Heart left ventricle (tissue), 16 donors: Measurements from ENCODE around the gene RALB. TPM values are rescaled to one million over a fixed set of nuclear protein-coding genes. Genes with fewer than 3 reads are reported as not detected.

Experiments
- ATAC-seq, 4 donors: fragments of 200-7000 bp; cut with Tn5 transposase; one replicate each; pipeline ENCODE4 v1.9.1; 2020 to 2022; ENCODE audit warnings: moderate library complexity in 4 of 4, mild to moderate bottlenecking in 3 of 4, moderate number of reproducible peaks in 1 of 4
- DNase-seq, 5 donors: peaks; one replicate each; pipeline ENCODE4 v3.0.0-alpha.2; 2020
- H3K27ac ChIP-seq, 12 donors: fragments of 200-600 bp; sonication (generic) in 4 of 12; one replicate each; pipeline versions ENCODE4 v1.5.0 to v1.8.0; 2016 to 2022; ENCODE audit warnings: mild to moderate bottlenecking in 2 of 12
- H3K27me3 ChIP-seq, 9 donors: fragments of 200-600 bp; sonication (generic) in 2 of 9; one replicate each; pipeline versions ENCODE4 v1.5.1 to v1.8.0; 2016 to 2022; ENCODE audit warnings: mild to moderate bottlenecking in 3 of 9
- H3K36me3 ChIP-seq, 9 donors: fragments of 200-600 bp; sonication (generic) in 2 of 9; one replicate each; pipeline versions ENCODE4 v1.5.0 to v1.8.0; 2018 to 2022; ENCODE audit warnings: mild to moderate bottlenecking in 2 of 9
- H3K4me1 ChIP-seq, 12 donors: fragments of 200-600 bp; sonication (generic) in 4 of 12; one replicate each; pipeline versions ENCODE4 v1.5.0 to v1.8.0; 2016 to 2022; ENCODE audit warnings: mild to moderate bottlenecking in 3 of 12
- H3K4me3 ChIP-seq, 12 donors: fragments of 200-600 bp; sonication (generic) in 4 of 12; one replicate each; pipeline versions ENCODE4 v1.5.0 to v1.8.0; 2017 to 2022; ENCODE audit warnings: mild to moderate bottlenecking in 9 of 12, moderate library complexity in 4 of 12
- H3K9me3 ChIP-seq, 12 donors: fragments of 200-600 bp; sonication (generic) in 4 of 12; one replicate each; pipeline versions ENCODE4 v1.5.0 to v1.8.0; 2016 to 2022; ENCODE audit warnings: mild to moderate bottlenecking in 1 of 12
- POLR2A ChIP-seq, 2 donors: fragments of 450-650 bp; IDR thresholded peaks; one replicate each; pipeline ENCODE4 v1.6.1; 2017; ENCODE audit warnings: antibody characterized with exemption in 2 of 2, mild to moderate bottlenecking in 2 of 2, moderate library complexity in 2 of 2
- WGBS, 4 donors: extraction: QIAGEN DNeasy Blood & Tissue Kit in 2 of 4; methylation state at CpG; one replicate each; pipeline versions ENCODE4 v1.1.5 to v1.1.7; 2013 to 2018; 5-methylcytosine and 5-hydroxymethylcytosine counted together
- intact Hi-C, 10 donors: fragments of 100-400 bp; cut with DNase I; formaldehyde crosslinking; loops; one replicate each; pipeline versions ENCODE4 v1.11.1 to v1.14.2; 2022
- long read RNA-seq, 3 donors: library from polyadenylated mRNA; unstranded; transcript quantifications; one replicate each; pipeline ENCODE4 v2.0.0, GENCODE V29; 2020 to 2021
- polyA plus RNA-seq, 2 donors: library from polyadenylated mRNA; stranded (reverse); fragments of 200-250 nt; gene quantifications; one replicate each; pipeline ENCODE4 v1.2.3, GENCODE V29; 2013
- total RNA-seq, 9 donors: library from RNA; depleted of rRNA in 2 of 9; stranded (reverse); fragments of >200 nt in 2 of 9; fragmentation: NEBNext Ultra II Directional in 3 of 9; extraction: Animal tissue kit (Norgen Biotek cat#: 25700) in 3 of 9; gene quantifications; one replicate each; pipeline versions ENCODE4 v1.1.0 to v1.2.4, GENCODE V29; 2016 to 2023
- TF ChIP-seq, protein P1 (sequence below), 12 donors: fragments of 200-600 bp; sonication (generic) in 4 of 12; IDR thresholded peaks; one replicate each; pipeline versions ENCODE4 v1.5.0 to v1.8.0; 2018 to 2022; ENCODE audit warnings: antibody characterized with exemption in 12 of 12, mild to moderate bottlenecking in 5 of 12
- donor health status: ischemic (EF 13 %, LVEDD 7.1; RV severe dilation, severe dysfunction).
- donor health status: healthy with polysubstance abuse.
- donor health status: DM: no; HTN: yes; CAD: no.
- donor health status: DM: no; HTN: no; CAD: no.
- donor health status: ischemic (EF 25% LVEDD 6.9; RV normal size, moderate dysfunction).
- donor health status: ischemic (EF 25% LVEDD 5.7; RV mildly dilated, moderate dysfunction).
- donor health status: healthy.
- donor health status: DM: yes; HTN: yes; CAD: no.
- donor health status: ischemic (EF 35%, LVEDD 5.7; RV mildly dilated, moderate dysfunction).
- donor health status: nonischemic (EF 11% LVEDD 7.7; RV severe dilation, severe dysfunction).
- donor health status: DM: yes; HTN: yes; CAD: no.
- donor health status: PGD.
- donor health status: ischemic (EF 29% LVEDD 5.4; RV normal size, mild dysfunction).
- donor health status: nonischemic (EF 23%, LVEDD 6.1; RV moderate dilation, normal function).

RALB gene, protein sequence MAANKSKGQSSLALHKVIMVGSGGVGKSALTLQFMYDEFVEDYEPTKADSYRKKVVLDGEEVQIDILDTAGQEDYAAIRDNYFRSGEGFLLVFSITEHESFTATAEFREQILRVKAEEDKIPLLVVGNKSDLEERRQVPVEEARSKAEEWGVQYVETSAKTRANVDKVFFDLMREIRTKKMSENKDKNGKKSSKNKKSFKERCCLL
- 10 to 100 TPM; 35.7 to 59.9 (median 45.1) TPM for total RNA-seq
- 100 to 1,000 TPM in 1 of 2 donors, 10 to 100 TPM in 1; 30.5 to 111 TPM for polyA plus RNA-seq
- long read RNA-seq, donor 1, transcript RALB-201 (5 exons, 2,344 nt), result major isoform, 120 of 181 reads
- long read RNA-seq, donor 1, transcript RALB-203 (5 exons, 1,252 nt), result minor isoform, 43 of 181 reads
- long read RNA-seq, donor 1, partial matches to known transcripts, result 7 of 181 reads
- long read RNA-seq, donor 1, other reads (novel, unspliced or antisense), result 10 of 181 reads
- long read RNA-seq, donor 2, transcript RALB-201 (5 exons, 2,344 nt), result major isoform, 168 of 250 reads
- long read RNA-seq, donor 2, transcript RALB-203 (5 exons, 1,252 nt), result minor isoform, 46 of 250 reads
- long read RNA-seq, donor 2, partial matches to known transcripts, result 20 of 250 reads
- long read RNA-seq, donor 2, other reads (novel, unspliced or antisense), result 15 of 250 reads
- long read RNA-seq, donor 3, transcript RALB-203 (5 exons, 1,252 nt), result minor isoform, 42 of 186 reads
- long read RNA-seq, donor 3, transcript RALB-201 (5 exons, 2,344 nt), result major isoform, 126 of 186 reads
- long read RNA-seq, donor 3, partial matches to known transcripts, result 13 of 186 reads
- long read RNA-seq, donor 3, other reads (novel, unspliced or antisense), result 5 of 186 reads

DNA sequence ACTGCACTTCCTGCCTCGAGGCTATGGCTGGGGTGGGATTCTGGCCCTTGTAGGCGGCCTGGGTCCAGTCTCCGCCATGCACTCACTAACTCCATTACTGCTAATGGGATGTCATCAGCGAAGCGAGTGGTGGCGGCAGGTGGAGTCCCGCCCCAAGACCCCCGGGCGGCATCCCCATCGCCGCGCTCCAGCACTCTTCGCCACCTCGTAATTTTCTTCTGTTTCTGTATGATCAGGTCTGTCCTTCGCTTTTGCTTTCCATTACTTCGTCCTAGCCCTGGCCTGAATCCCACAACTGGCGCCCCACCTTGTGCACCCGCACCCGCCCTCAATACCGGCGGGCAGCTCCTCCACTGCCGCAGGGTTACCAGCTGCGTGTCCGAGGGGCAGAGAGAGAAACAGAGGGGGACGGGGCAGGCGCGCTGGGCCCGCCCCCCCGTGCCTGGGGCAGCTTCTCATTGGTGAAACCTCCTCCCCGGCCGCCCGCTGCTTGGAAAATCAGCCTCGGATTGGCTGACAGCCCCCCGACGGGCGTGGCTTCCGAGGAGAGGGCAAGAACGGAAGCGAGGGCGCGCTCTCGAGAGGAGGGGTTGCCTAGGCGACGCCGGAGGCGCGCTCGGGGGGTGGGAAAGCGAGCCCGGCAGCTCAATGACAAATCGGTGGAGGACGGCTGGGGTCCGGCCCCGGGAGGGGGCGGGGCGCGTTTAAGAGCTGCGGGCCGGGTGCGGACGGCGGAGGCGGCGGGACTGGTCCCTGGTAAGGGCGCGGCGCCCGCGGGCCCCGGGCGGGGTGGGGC is at the start of gene RALB:
RALB (plus strand) TSS at position 628 of the 796 bp plus-strand sequence. CDS start 25,813 bp downstream, outside the sequence.
- DNase-seq (peak; percentile 100), ATAC-seq (peak; percentile 96 to 97 (median 96))
- TF ChIP-seq POLR2A (IDR thresholded peaks at IDR 0.05), result peak in 1 of 2 donors; percentile 76
- TF ChIP-seq, protein P1, sequence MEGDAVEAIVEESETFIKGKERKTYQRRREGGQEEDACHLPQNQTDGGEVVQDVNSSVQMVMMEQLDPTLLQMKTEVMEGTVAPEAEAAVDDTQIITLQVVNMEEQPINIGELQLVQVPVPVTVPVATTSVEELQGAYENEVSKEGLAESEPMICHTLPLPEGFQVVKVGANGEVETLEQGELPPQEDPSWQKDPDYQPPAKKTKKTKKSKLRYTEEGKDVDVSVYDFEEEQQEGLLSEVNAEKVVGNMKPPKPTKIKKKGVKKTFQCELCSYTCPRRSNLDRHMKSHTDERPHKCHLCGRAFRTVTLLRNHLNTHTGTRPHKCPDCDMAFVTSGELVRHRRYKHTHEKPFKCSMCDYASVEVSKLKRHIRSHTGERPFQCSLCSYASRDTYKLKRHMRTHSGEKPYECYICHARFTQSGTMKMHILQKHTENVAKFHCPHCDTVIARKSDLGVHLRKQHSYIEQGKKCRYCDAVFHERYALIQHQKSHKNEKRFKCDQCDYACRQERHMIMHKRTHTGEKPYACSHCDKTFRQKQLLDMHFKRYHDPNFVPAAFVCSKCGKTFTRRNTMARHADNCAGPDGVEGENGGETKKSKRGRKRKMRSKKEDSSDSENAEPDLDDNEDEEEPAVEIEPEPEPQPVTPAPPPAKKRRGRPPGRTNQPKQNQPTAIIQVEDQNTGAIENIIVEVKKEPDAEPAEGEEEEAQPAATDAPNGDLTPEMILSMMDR (IDR thresholded peaks at IDR 0.05), result no peak
- Histone ChIP-seq H3K9me3 (no peaks in the 10 kb centered on the region), H3K27ac (peak within 1 kb of the TSS; percentile 89 to 99 (median 94)), H3K4me3 (peak within 1 kb of the TSS; percentile 57 to 97 (median 87)), H3K36me3 (no peaks in the 10 kb centered on the region), H3K27me3 (no peaks in the 10 kb centered on the region), H3K4me1 (peaks cover 2 to 53% (median 43%) of the 10 kb centered on the region in 12 donors)
- WGBS, 4 donors, result 0 to 1% (median 1%) methylated on average over 48 to 71 of the region's 71 CpGs
- intact Hi-C loops, result loop anchor here (1.0 to 10.0 kb wide), 9 partner anchors 29 to 76 kb away; partner anchors contain the start of gene TMEM185B (in 3 of the 10)

DNA sequence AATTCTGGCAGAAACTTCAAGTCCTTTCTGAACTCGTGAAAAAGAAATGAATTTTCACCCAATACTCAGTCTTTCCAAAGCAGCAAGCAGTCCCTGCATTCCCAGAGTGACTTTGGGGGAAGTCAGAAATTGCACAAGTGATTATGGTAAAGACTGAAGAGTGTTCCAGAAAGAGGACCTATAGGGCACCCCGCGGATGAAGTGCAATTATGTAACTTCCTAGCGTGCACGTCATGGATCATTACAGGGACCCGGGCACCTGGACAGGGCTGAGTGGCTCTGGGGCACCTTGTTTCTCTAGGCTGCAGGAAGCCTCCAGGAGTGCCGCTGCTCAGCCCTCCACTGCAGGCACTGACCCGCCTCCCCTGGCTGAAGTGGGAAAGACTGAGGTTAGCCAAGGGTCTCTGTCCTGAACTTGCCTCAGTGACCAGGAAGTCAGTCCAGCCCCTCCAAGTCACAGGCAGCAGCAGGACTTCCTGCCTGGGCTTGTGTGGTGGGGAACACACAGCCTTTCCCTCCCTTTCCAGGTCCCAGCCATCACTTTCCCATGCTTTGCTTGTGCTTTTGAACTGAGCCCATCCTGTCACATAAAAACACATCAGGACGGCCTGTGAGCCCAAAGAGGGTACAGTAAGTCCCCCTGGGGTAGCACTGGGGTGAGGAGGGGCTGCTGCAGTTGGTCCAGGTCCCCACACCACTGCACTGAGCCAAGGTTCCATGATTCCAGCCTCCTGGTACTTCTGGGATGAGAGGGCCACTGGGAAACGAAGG is 49.2 kb upstream of the RALB start:
- WGBS, 4 donors, result 48 to 66% (median 53%) methylated on average over 8 to 10 of the region's 10 CpGs
- H3K27me3 ChIP-seq, result no peaks in the 10 kb centered on the region
- peak in 3 of 4 donors; percentile 32 to 68 (median 44) for ATAC-seq
- no peak for DNase-seq
- no peak for TF ChIP-seq POLR2A (IDR thresholded peaks at IDR 0.05)
- TF ChIP-seq, protein P1 (IDR thresholded peaks at IDR 0.05), result no peak
- H3K4me1 ChIP-seq, result peaks cover 0 to 16% (median 7%) of the 10 kb centered on the region in 12 donors
- H3K36me3 ChIP-seq, result no peaks in the 10 kb centered on the region
- peak overlapping the region in 2 of 12 donors; percentile 16 to 43 for H3K27ac ChIP-seq
- intact Hi-C loops, result no loop called here
- peaks cover 0 to 9% (median 0%) of the 10 kb centered on the region in 12 donors for H3K9me3 ChIP-seq
- no peak overlapping the region for H3K4me3 ChIP-seq

DNA sequence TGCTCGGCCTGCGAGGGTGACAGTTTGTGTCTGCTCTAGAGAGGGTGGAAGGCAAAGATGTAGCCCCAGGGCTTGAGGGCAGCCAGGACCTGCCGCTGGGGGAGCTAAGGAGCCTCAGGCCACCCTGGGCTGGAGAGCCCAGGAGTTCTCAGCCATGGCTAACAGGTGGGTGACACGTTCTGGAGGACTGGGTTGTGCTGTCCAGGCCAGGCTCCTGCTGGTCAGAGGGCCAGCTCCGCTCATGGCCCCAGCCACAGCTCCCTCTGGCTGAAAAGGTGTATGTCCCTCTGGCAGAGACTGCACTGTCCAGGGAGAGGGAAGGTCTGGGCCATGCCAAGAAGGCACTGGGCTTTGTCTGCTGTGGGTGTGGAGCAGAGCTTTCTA is 48.6 kb upstream of the RALB start:
- DNase-seq (no peak), ATAC-seq (peak; percentile 26 to 40 (median 32))
- intact Hi-C loops, result no loop called here
- no peaks in the 10 kb centered on the region for H3K27me3 ChIP-seq
- no peaks in the 10 kb centered on the region for H3K36me3 ChIP-seq
- H3K27ac ChIP-seq, result peak overlapping the region in 2 of 12 donors; percentile 16 to 43
- TF ChIP-seq, protein P1 (IDR thresholded peaks at IDR 0.05), result peak in 1 of 12 donors; percentile 4
- no peak for TF ChIP-seq POLR2A (IDR thresholded peaks at IDR 0.05)
- H3K4me1 ChIP-seq, result peaks cover 0 to 16% (median 7%) of the 10 kb centered on the region in 12 donors
- WGBS, 4 donors, result 86 to 87% (median 86%) methylated on average over 5 of the region's 5 CpGs
- no peak overlapping the region for H3K4me3 ChIP-seq
- peaks cover 0 to 5% (median 0%) of the 10 kb centered on the region in 12 donors for H3K9me3 ChIP-seq
